ENCODE measurements around the gene EML6.
A peak's percentile ranks its signal among the peaks of the same experiment; 100 is the strongest.
"Not testable (repeated sequence)": the region's sequence is repeated elsewhere in the genome, so short reads cannot be mapped to it uniquely, and the experiment has no call there.

The EML6 gene

DNA sequence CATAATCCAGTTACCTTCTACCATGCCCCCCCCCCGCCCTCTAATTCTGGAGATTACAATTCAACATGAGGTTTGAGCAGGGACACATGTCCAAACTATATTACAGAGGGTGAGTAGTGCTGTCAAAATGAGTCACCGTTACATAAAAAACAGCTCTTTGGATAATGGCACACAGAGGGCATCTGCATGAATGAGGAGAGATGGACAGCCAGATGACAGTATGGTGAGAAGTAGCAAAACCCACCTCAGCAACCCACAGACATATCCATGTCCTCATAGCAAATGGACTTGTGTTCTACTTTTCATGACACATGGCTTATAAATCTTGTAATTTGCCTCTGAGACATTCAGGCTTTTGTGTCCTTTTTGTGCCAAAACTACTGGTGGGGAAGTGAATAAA, 132.0 kb downstream of the EML6 start:
- ATAC-seq: no peak
- peaks cover 14% of the 10 kb centered on the region for H3K36me3 Mint-ChIP-seq
- no peak overlapping the region for H3K4me3 Mint-ChIP-seq
- no peaks in the 10 kb centered on the region for H3K27me3 Mint-ChIP-seq
- H3K9me3 Mint-ChIP-seq: no peaks in the 10 kb centered on the region
- no peak overlapping the region for H3K27ac Mint-ChIP-seq
- H3K4me1 Mint-ChIP-seq: no peaks in the 10 kb centered on the region

GRCh38 chr2:54858021-54858681, 134.7 kb downstream of the EML6 start:
- H3K36me3 Mint-ChIP-seq: peaks cover 14% of the 10 kb centered on the region
- no peaks in the 10 kb centered on the region for H3K4me1 Mint-ChIP-seq
- H3K9me3 Mint-ChIP-seq: peaks cover 3% of the 10 kb centered on the region
- H3K4me3 Mint-ChIP-seq: no peak overlapping the region
- no peaks in the 10 kb centered on the region for H3K27me3 Mint-ChIP-seq
- no peak overlapping the region for H3K27ac Mint-ChIP-seq
- no peak for ATAC-seq

- Mint-ChIP-seq H3K36me3 (peaks cover 14% of the 10 kb centered on the region), H3K27ac (no peak overlapping the region), H3K4me1 (no peaks in the 10 kb centered on the region), H3K27me3 (no peaks in the 10 kb centered on the region), H3K4me3 (no peak overlapping the region), H3K9me3 (peaks cover 3% of the 10 kb centered on the region)
- ATAC-seq: no peak
These were observed 136.0 kb downstream of the EML6 start for GRCh38 chr2:54859416-54859815.

- no peak overlapping the region for H3K4me3 Mint-ChIP-seq
- no peaks in the 10 kb centered on the region for H3K27me3 Mint-ChIP-seq
- H3K36me3 Mint-ChIP-seq: peaks cover 14% of the 10 kb centered on the region
- no peaks in the 10 kb centered on the region for H3K4me1 Mint-ChIP-seq
- no peak for ATAC-seq
- peaks cover 3% of the 10 kb centered on the region for H3K9me3 Mint-ChIP-seq
- no peak overlapping the region for H3K27ac Mint-ChIP-seq
These were observed 136.7 kb downstream of the EML6 start for GRCh38 chr2:54859997-54860701.

GRCh38 chr2:54862229-54862628, 138.8 kb downstream of the EML6 start:
- Mint-ChIP-seq H3K4me1 (peaks cover 7% of the 10 kb centered on the region), H3K4me3 (no peak overlapping the region), H3K27me3 (no peaks in the 10 kb centered on the region), H3K9me3 (peaks cover 3% of the 10 kb centered on the region), H3K36me3 (peaks cover 5% of the 10 kb centered on the region), H3K27ac (no peak overlapping the region)
- no peak for ATAC-seq

- Mint-ChIP-seq H3K27ac (no peak overlapping the region), H3K36me3 (peaks cover 5% of the 10 kb centered on the region), H3K27me3 (no peaks in the 10 kb centered on the region), H3K9me3 (peaks cover 3% of the 10 kb centered on the region), H3K4me1 (peaks cover 12% of the 10 kb centered on the region), H3K4me3 (no peak overlapping the region)
- no peak for ATAC-seq
These were observed 139.3 kb downstream of the EML6 start for GRCh38 chr2:54862742-54863141.

DNA sequence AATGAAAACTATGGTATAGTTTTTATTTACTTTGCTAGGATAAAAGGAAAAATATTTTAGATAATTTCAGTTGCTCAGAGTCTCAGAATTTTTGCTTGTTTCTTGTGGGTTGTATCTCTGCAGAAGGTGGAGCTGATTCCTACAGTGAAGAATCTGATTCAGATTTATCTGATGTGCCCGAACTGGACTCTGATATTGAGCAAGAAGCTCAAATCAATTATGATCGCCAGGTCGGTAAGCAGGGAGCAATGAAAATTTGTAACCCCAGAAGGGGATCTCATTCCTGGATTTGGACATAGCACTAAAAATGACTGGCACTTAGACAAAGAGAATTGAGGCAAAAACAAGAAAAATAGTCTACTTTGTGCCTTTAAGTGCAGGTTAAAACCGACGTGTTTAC, 140.2 kb downstream of the EML6 start:
- Mint-ChIP-seq H3K27ac (peak overlapping the region; percentile 22), H3K4me1 (peaks cover 15% of the 10 kb centered on the region), H3K27me3 (no peaks in the 10 kb centered on the region), H3K36me3 (peaks cover 5% of the 10 kb centered on the region), H3K9me3 (peaks cover 3% of the 10 kb centered on the region), H3K4me3 (no peak overlapping the region)
- no peak for ATAC-seq

DNA sequence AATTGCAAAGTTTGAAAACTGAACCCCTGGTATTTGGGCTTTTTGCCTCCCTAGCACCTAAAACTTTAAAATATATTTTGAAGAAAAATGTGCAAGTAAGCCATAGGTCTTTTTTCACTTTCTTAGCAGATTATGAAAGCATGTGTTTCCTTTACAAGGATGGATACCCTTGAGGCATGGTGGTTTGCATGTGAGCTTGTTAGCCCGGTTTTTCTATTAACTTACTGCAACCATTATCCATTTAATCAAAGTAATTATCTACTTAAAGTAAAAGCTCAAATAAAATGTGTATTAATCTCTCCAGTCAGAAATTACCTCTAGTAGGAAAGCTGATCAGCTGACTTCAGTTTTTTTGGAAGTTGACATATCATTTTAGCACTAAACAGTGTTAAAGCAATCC, 140.6 kb downstream of the EML6 start:
- no peak for ATAC-seq
- H3K27me3 Mint-ChIP-seq: no peaks in the 10 kb centered on the region
- no peak overlapping the region for H3K27ac Mint-ChIP-seq
- H3K9me3 Mint-ChIP-seq: peaks cover 3% of the 10 kb centered on the region
- no peak overlapping the region for H3K4me3 Mint-ChIP-seq
- H3K4me1 Mint-ChIP-seq: peaks cover 15% of the 10 kb centered on the region
- peaks cover 5% of the 10 kb centered on the region for H3K36me3 Mint-ChIP-seq

DNA sequence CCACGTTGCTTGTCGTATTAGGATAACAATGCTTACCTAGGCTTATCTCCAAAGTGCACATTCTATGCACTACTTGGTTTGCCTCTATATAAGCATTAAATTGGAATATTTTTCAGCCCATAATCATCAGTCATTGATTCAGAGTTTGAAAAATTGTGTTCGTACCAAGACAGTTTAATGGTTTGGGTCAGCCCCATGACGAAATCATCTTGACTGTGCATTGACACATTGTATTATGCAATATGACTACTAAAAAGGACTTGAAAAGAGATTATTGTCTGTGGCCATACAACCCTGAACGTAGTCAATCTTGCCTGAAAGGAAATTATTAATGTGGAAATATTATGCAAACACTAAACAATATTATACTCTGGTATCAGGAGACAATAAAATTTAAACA, 141.3 kb downstream of the EML6 start:
- peaks cover 15% of the 10 kb centered on the region for H3K4me1 Mint-ChIP-seq
- H3K27me3 Mint-ChIP-seq: no peaks in the 10 kb centered on the region
- no peak overlapping the region for H3K4me3 Mint-ChIP-seq
- H3K36me3 Mint-ChIP-seq: peaks cover 5% of the 10 kb centered on the region
- H3K27ac Mint-ChIP-seq: no peak overlapping the region
- peaks cover 3% of the 10 kb centered on the region for H3K9me3 Mint-ChIP-seq
- ATAC-seq: no peak

- H3K4me1 Mint-ChIP-seq: peaks cover 15% of the 10 kb centered on the region
- H3K27ac Mint-ChIP-seq: peak overlapping the region; percentile 91
- H3K4me3 Mint-ChIP-seq: no peak overlapping the region
- peaks cover 5% of the 10 kb centered on the region for H3K36me3 Mint-ChIP-seq
- ATAC-seq: no peak
- peaks cover 3% of the 10 kb centered on the region for H3K9me3 Mint-ChIP-seq
- no peaks in the 10 kb centered on the region for H3K27me3 Mint-ChIP-seq
These were observed 142.7 kb downstream of the EML6 start for GRCh38 chr2:54866179-54866578.

DNA sequence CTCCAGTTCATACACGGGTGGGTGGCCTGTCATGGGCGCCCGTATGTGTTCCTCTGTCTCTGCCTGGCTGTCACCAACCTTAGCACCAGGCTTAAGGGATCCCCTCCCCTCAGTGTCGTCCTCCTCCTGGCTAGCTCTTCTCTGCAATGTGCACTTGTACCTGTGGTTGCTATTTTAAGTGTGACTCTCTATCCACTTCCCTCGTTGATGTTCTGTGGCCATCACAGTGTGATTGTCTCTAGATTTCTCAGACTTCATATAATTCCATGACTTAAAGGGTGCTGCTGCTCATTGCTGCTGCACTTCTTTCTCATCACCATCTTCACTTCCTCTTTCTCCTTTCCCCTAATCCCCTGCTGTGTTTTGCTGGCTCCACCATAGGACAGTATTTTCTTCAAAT, 143.4 kb downstream of the EML6 start:
- peak; percentile 94 for ATAC-seq
- Mint-ChIP-seq H3K9me3 (peaks cover 3% of the 10 kb centered on the region), H3K27me3 (no peaks in the 10 kb centered on the region), H3K4me1 (peaks cover 15% of the 10 kb centered on the region), H3K27ac (peak overlapping the region; percentile 91), H3K4me3 (peak overlapping the region; percentile 51), H3K36me3 (peaks cover under 1% of the 10 kb centered on the region)

- Mint-ChIP-seq H3K9me3 (peaks cover under 1% of the 10 kb centered on the region), H3K36me3 (peaks cover 4% of the 10 kb centered on the region), H3K4me3 (peak overlapping the region; percentile 51), H3K4me1 (peaks cover 15% of the 10 kb centered on the region), H3K27ac (peak overlapping the region; percentile 91), H3K27me3 (no peaks in the 10 kb centered on the region)
- peak; percentile 81 for ATAC-seq
These were observed 144.0 kb downstream of the EML6 start for GRCh38 chr2:54867457-54867856.

DNA sequence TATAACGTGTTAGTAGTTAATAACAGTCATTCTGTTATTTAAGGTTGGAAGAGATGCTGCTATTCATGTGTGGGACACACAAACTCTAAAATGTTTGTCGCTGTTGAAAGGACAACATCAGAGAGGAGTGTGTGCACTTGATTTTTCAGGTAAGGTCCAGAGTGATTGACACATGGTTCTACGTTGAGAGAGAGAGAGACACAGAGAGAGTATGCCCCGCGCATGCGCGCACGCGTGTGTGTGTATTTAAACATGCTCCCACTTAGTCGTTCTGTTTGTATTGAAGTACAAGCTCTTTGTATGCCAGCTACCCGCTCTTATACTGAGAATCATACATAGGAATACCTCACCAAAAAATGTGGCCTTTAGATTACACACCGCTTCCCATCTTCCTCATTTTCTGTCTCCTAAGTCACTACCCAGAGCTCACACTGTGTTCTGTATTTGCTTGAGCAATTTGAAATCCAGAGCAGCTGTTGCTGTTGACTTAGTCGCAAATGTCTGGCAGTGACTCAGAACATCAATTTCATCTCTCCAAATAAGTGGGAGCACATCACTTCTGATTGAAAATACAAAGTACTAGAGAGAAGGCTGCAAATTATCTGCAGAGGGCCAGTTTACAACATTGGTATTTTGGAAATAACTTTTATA, 148.1 kb downstream of the EML6 start:
- ATAC-seq: no peak
- Mint-ChIP-seq H3K4me3 (no peak overlapping the region), H3K9me3 (no peaks in the 10 kb centered on the region), H3K27me3 (no peaks in the 10 kb centered on the region), H3K36me3 (peaks cover 11% of the 10 kb centered on the region), H3K4me1 (peaks cover 15% of the 10 kb centered on the region), H3K27ac (no peak overlapping the region)

- Mint-ChIP-seq H3K27me3 (no peaks in the 10 kb centered on the region), H3K9me3 (no peaks in the 10 kb centered on the region), H3K4me3 (no peak overlapping the region), H3K4me1 (peaks cover 3% of the 10 kb centered on the region), H3K27ac (no peak overlapping the region), H3K36me3 (peaks cover 11% of the 10 kb centered on the region)
- ATAC-seq: no peak
These were observed 149.3 kb downstream of the EML6 start for GRCh38 chr2:54872780-54873179.

DNA sequence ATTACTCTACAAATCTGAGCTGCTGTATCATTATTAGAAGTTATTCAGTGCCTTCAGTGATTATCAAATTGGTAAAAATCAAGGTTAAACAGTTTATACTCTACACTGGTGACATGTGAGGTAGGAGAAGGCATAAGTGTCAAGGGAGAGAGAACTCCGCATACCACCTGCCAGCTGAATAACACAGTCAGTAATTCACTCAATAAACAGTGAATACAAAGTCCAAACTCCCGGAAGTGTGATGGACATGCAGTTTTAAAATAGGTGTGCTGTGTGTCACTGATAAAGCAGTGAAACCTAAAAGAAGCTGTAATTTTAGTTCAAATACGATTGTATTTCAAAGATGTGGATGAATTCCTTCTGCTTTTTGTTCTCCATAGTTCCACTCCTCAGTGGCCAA, 149.8 kb downstream of the EML6 start:
- not testable (repeated sequence) for H3K27ac Mint-ChIP-seq, H3K4me1 Mint-ChIP-seq, H3K4me3 Mint-ChIP-seq, H3K9me3 Mint-ChIP-seq, ATAC-seq, H3K27me3 Mint-ChIP-seq
- H3K36me3 Mint-ChIP-seq: peaks cover 11% of the 10 kb centered on the region

- H3K27me3 Mint-ChIP-seq: no peaks in the 10 kb centered on the region
- ATAC-seq: no peak
- H3K4me3 Mint-ChIP-seq: no peak overlapping the region
- peaks cover 11% of the 10 kb centered on the region for H3K36me3 Mint-ChIP-seq
- no peak overlapping the region for H3K27ac Mint-ChIP-seq
- no peaks in the 10 kb centered on the region for H3K9me3 Mint-ChIP-seq
- no peaks in the 10 kb centered on the region for H3K4me1 Mint-ChIP-seq
These were observed 153.3 kb downstream of the EML6 start for GRCh38 chr2:54876764-54877163.
